Adipocyte (in vitro differentiated cells): ENCODE measurements around the gene CIBAR2.

ENCODE experiments used
- DNase-seq: peaks from one replicate; pipeline ENCODE4 v3.0.0-alpha.2; 2015; ENCODE audit warnings: low read depth
- H3K27me3 ChIP-seq: replicated peaks from 2 replicates; pipeline ENCODE4 v1.7.0; 2013; ENCODE audit warnings: mild to moderate bottlenecking, low read length, moderate library complexity; ENCODE audit not compliant: control insufficient read depth, insufficient read depth
- H3K36me3 ChIP-seq: 2 replicates; pipeline ENCODE4 v1.7.0; 2013; ENCODE audit warnings: low read length, mild to moderate bottlenecking, moderate library complexity; ENCODE audit not compliant: control insufficient read depth, insufficient read depth, severe bottlenecking
- H3K4me1 ChIP-seq: 2 replicates; pipeline ENCODE4 v1.7.0; 2013; ENCODE audit warnings: mild to moderate bottlenecking, low read length, moderate library complexity; ENCODE audit not compliant: control insufficient read depth, insufficient read depth
- H3K4me3 ChIP-seq: 2 replicates; pipeline ENCODE4 v1.7.0; 2013; ENCODE audit warnings: mild to moderate bottlenecking, low read length, moderate library complexity
- H3K9ac ChIP-seq: 2 replicates; pipeline ENCODE4 v1.7.0; 2013; ENCODE audit warnings: mild to moderate bottlenecking, low read length, moderate library complexity
- H3K9me3 ChIP-seq: 2 replicates; pipeline ENCODE4 v1.7.0; 2013; ENCODE audit warnings: mild to moderate bottlenecking, low read length, moderate library complexity; ENCODE audit not compliant: control insufficient read depth

CIBAR2 gene

GRCh38 chr16:85086347-85087291, 25.7 kb downstream of the CIBAR2 start:
- Histone ChIP-seq H3K9me3 (no peaks in the 10 kb centered on the region), H3K36me3 (peaks cover 10% of the 10 kb centered on the region), H3K9ac (no peak overlapping the region), H3K4me1 (peaks cover 8% of the 10 kb centered on the region), H3K27me3 (no peaks in the 10 kb centered on the region), H3K4me3 (no peak overlapping the region)
- DNase-seq, result peak; percentile 70

GRCh38 chr16:85085721-85086120, 26.6 kb downstream of the CIBAR2 start:
- peaks cover 10% of the 10 kb centered on the region for H3K36me3 ChIP-seq
- no peak for DNase-seq
- no peak overlapping the region for H3K9ac ChIP-seq
- H3K4me1 ChIP-seq, result peaks cover 5% of the 10 kb centered on the region
- no peaks in the 10 kb centered on the region for H3K9me3 ChIP-seq
- H3K27me3 ChIP-seq, result no peaks in the 10 kb centered on the region
- H3K4me3 ChIP-seq, result no peak overlapping the region

- H3K9ac ChIP-seq, result no peak overlapping the region
- H3K4me3 ChIP-seq, result no peak overlapping the region
- peaks cover under 1% of the 10 kb centered on the region for H3K4me1 ChIP-seq
- no peaks in the 10 kb centered on the region for H3K9me3 ChIP-seq
- no peak for DNase-seq
- no peaks in the 10 kb centered on the region for H3K27me3 ChIP-seq
- H3K36me3 ChIP-seq, result peaks cover 10% of the 10 kb centered on the region
These were observed 27.3 kb downstream of the CIBAR2 start for GRCh38 chr16:85084841-85085510.

GRCh38 chr16:85083051-85083639, 29.1 kb downstream of the CIBAR2 start:
- Histone ChIP-seq H3K4me3 (no peak overlapping the region), H3K36me3 (peaks cover 13% of the 10 kb centered on the region), H3K9me3 (no peaks in the 10 kb centered on the region), H3K4me1 (no peaks in the 10 kb centered on the region), H3K9ac (no peak overlapping the region), H3K27me3 (no peaks in the 10 kb centered on the region)
- DNase-seq, result no peak

GRCh38 chr16:85082173-85083050, 29.9 kb downstream of the CIBAR2 start:
- Histone ChIP-seq H3K36me3 (peaks cover 11% of the 10 kb centered on the region), H3K9me3 (no peaks in the 10 kb centered on the region), H3K4me3 (no peak overlapping the region), H3K9ac (no peak overlapping the region), H3K27me3 (no peaks in the 10 kb centered on the region), H3K4me1 (no peaks in the 10 kb centered on the region)
- DNase-seq, result no peak

- H3K36me3 ChIP-seq, result peaks cover 11% of the 10 kb centered on the region
- no peaks in the 10 kb centered on the region for H3K27me3 ChIP-seq
- no peaks in the 10 kb centered on the region for H3K4me1 ChIP-seq
- H3K9me3 ChIP-seq, result no peaks in the 10 kb centered on the region
- H3K4me3 ChIP-seq, result no peak overlapping the region
- H3K9ac ChIP-seq, result no peak overlapping the region
- DNase-seq, result no peak
These were observed 30.5 kb downstream of the CIBAR2 start for GRCh38 chr16:85081765-85082164.

GRCh38 chr16:85081038-85081437, 31.2 kb downstream of the CIBAR2 start:
- H3K36me3 ChIP-seq, result peaks cover 16% of the 10 kb centered on the region
- DNase-seq, result no peak
- no peak overlapping the region for H3K9ac ChIP-seq
- no peak overlapping the region for H3K4me3 ChIP-seq
- H3K4me1 ChIP-seq, result no peaks in the 10 kb centered on the region
- no peaks in the 10 kb centered on the region for H3K9me3 ChIP-seq
- H3K27me3 ChIP-seq, result no peaks in the 10 kb centered on the region

GRCh38 chr16:85079785-85080570, 32.3 kb downstream of the CIBAR2 start:
- Histone ChIP-seq H3K4me3 (no peak overlapping the region), H3K36me3 (peaks cover 23% of the 10 kb centered on the region), H3K4me1 (no peaks in the 10 kb centered on the region), H3K27me3 (no peaks in the 10 kb centered on the region), H3K9me3 (no peaks in the 10 kb centered on the region), H3K9ac (no peak overlapping the region)
- DNase-seq, result no peak

- Histone ChIP-seq H3K4me3 (no peak overlapping the region), H3K27me3 (no peaks in the 10 kb centered on the region), H3K9ac (no peak overlapping the region), H3K9me3 (no peaks in the 10 kb centered on the region), H3K36me3 (peaks cover 23% of the 10 kb centered on the region), H3K4me1 (no peaks in the 10 kb centered on the region)
- DNase-seq, result no peak
These were observed 33.3 kb downstream of the CIBAR2 start for GRCh38 chr16:85078952-85079351.

GRCh38 chr16:85078226-85078625, 34.0 kb downstream of the CIBAR2 start:
- H3K36me3 ChIP-seq, result peaks cover 23% of the 10 kb centered on the region
- no peak overlapping the region for H3K4me3 ChIP-seq
- no peak overlapping the region for H3K9ac ChIP-seq
- H3K9me3 ChIP-seq, result no peaks in the 10 kb centered on the region
- no peak for DNase-seq
- H3K4me1 ChIP-seq, result peaks cover 3% of the 10 kb centered on the region
- H3K27me3 ChIP-seq, result no peaks in the 10 kb centered on the region
